Measurements from ENCODE around the gene UPF3B. TPM values are rescaled to one million over a fixed set of nuclear protein-coding genes. Genes with fewer than 3 reads are reported as not detected.
"Not testable (repeated sequence)": the region's sequence is repeated elsewhere in the genome, so short reads cannot be mapped to it uniquely, and the experiment has no call there.

UPF3B gene
- total RNA-seq, 1 donor from 2014 or later, result 8.3 TPM

DNA sequence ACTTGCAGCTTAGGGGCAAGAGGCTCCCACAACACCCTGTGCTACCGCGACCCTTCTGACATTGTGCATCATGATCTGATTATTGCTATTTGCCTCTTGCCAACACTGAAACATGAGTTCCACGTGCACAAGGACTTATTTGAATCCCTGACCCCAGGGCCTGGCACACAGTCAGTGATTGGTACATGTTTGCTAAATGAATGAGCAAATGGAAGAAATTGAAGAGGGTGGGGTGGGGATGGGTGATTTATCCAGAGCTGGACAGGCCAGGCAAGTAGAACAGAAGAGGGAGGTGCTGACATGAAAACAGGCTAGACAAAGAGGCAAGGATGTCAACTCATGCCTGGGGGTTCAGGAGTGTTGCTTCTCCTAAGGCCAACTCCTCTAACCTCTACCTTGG, 36.5 kb downstream of the UPF3B start:
- no peak overlapping the region for H3K4me3 Mint-ChIP-seq (ENCODE audit: unreplicated experiment)
- H3K36me3 Mint-ChIP-seq (ENCODE audit: unreplicated experiment), result no peaks in the 10 kb centered on the region
- no peak overlapping the region for H3K27ac Mint-ChIP-seq (ENCODE audit: unreplicated experiment)
- peaks cover 8% of the 10 kb centered on the region for H3K9me3 Mint-ChIP-seq (ENCODE audit: unreplicated experiment)
- DNase-seq (ENCODE audit: extremely low spot score, unreplicated experiment), result no peak
- TF ChIP-seq, protein P1, sequence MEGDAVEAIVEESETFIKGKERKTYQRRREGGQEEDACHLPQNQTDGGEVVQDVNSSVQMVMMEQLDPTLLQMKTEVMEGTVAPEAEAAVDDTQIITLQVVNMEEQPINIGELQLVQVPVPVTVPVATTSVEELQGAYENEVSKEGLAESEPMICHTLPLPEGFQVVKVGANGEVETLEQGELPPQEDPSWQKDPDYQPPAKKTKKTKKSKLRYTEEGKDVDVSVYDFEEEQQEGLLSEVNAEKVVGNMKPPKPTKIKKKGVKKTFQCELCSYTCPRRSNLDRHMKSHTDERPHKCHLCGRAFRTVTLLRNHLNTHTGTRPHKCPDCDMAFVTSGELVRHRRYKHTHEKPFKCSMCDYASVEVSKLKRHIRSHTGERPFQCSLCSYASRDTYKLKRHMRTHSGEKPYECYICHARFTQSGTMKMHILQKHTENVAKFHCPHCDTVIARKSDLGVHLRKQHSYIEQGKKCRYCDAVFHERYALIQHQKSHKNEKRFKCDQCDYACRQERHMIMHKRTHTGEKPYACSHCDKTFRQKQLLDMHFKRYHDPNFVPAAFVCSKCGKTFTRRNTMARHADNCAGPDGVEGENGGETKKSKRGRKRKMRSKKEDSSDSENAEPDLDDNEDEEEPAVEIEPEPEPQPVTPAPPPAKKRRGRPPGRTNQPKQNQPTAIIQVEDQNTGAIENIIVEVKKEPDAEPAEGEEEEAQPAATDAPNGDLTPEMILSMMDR (IDR thresholded peaks at IDR 0.05), result no peak
- no peaks in the 10 kb centered on the region for H3K4me1 Mint-ChIP-seq (ENCODE audit: unreplicated experiment)
- H3K27me3 Mint-ChIP-seq (ENCODE audit: unreplicated experiment), result no peaks in the 10 kb centered on the region

- no peaks in the 10 kb centered on the region for H3K36me3 Mint-ChIP-seq (ENCODE audit: unreplicated experiment)
- peaks cover 18% of the 10 kb centered on the region for H3K9me3 Mint-ChIP-seq (ENCODE audit: unreplicated experiment)
- H3K27me3 Mint-ChIP-seq (ENCODE audit: unreplicated experiment), result no peaks in the 10 kb centered on the region
- DNase-seq (ENCODE audit: extremely low spot score, unreplicated experiment), result no peak
- no peak overlapping the region for H3K4me3 Mint-ChIP-seq (ENCODE audit: unreplicated experiment)
- no peak overlapping the region for H3K27ac Mint-ChIP-seq (ENCODE audit: unreplicated experiment)
- TF ChIP-seq, protein P1 (IDR thresholded peaks at IDR 0.05), result no peak
- H3K4me1 Mint-ChIP-seq (ENCODE audit: unreplicated experiment), result no peaks in the 10 kb centered on the region
Observed at GRCh38 chrX:119809185-119809666, 43.5 kb downstream of the UPF3B start.

- DNase-seq (ENCODE audit: extremely low spot score, unreplicated experiment); H3K36me3 Mint-ChIP-seq (ENCODE audit: unreplicated experiment); H3K4me3 Mint-ChIP-seq (ENCODE audit: unreplicated experiment); H3K4me1 Mint-ChIP-seq (ENCODE audit: unreplicated experiment); H3K27ac Mint-ChIP-seq (ENCODE audit: unreplicated experiment); H3K27me3 Mint-ChIP-seq (ENCODE audit: unreplicated experiment): not testable (repeated sequence)
- H3K9me3 Mint-ChIP-seq (ENCODE audit: unreplicated experiment), result peaks cover 18% of the 10 kb centered on the region
Observed at GRCh38 chrX:119808461-119808860, 44.3 kb downstream of the UPF3B start.

DNA sequence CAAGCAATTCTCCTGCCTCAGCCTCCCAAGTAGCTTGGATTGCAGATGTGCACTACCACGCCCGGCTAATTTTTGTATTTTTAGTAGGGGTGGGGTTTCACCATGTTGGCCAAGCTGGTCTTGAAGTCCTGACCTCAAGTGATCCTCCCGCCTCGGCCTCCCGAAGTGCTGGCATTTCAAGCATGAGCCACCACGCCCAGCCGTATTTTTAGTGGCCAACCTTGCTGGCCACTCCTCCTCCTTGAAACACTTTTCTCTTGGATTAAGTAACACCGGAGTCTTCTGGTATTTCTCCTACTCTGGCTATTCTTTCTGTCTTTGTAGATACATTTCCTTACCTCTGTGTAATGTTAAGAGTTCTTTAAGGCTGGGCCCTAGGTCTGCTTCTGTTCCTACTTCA, 50.2 kb downstream of the UPF3B start:
- peaks cover 11% of the 10 kb centered on the region for H3K9me3 Mint-ChIP-seq (ENCODE audit: unreplicated experiment)
- no peak for DNase-seq (ENCODE audit: extremely low spot score, unreplicated experiment)
- no peaks in the 10 kb centered on the region for H3K4me1 Mint-ChIP-seq (ENCODE audit: unreplicated experiment)
- TF ChIP-seq, protein P1 (IDR thresholded peaks at IDR 0.05), result no peak
- no peak overlapping the region for H3K4me3 Mint-ChIP-seq (ENCODE audit: unreplicated experiment)
- peaks cover 2% of the 10 kb centered on the region for H3K36me3 Mint-ChIP-seq (ENCODE audit: unreplicated experiment)
- no peaks in the 10 kb centered on the region for H3K27me3 Mint-ChIP-seq (ENCODE audit: unreplicated experiment)
- no peak overlapping the region for H3K27ac Mint-ChIP-seq (ENCODE audit: unreplicated experiment)

- Mint-ChIP-seq H3K4me3 (ENCODE audit: unreplicated experiment) (no peak overlapping the region), H3K27me3 (ENCODE audit: unreplicated experiment) (no peaks in the 10 kb centered on the region), H3K36me3 (ENCODE audit: unreplicated experiment) (peaks cover 2% of the 10 kb centered on the region), H3K27ac (ENCODE audit: unreplicated experiment) (no peak overlapping the region), H3K9me3 (ENCODE audit: unreplicated experiment) (peaks cover 11% of the 10 kb centered on the region), H3K4me1 (ENCODE audit: unreplicated experiment) (no peaks in the 10 kb centered on the region)
- TF ChIP-seq, protein P1 (IDR thresholded peaks at IDR 0.05), result no peak
- DNase-seq (ENCODE audit: extremely low spot score, unreplicated experiment), result no peak
Observed at GRCh38 chrX:119801253-119802221, 51.2 kb downstream of the UPF3B start.
